CD14-positive monocyte (primary cell): Measurements from ENCODE around the gene CRHR2. TPM values are rescaled to one million over a fixed set of nuclear protein-coding genes. Genes with fewer than 3 reads are reported as not detected.

Experiments used
- DNase-seq, 3 donors: peaks; one replicate each; pipeline ENCODE4 v3.0.0-alpha.2; 2011 to 2022
- H2AFZ ChIP-seq: 2 replicates; pipeline ENCODE4 v1.6.0; 2012; ENCODE audit warnings: mild to moderate bottlenecking, low read depth, low read length, inconsistent platforms; ENCODE audit not compliant: insufficient read depth, poor library complexity, severe bottlenecking
- H3K27ac ChIP-seq, 2 donors: 1 replicate in 1 of 2; 2 replicates in 1 of 2; pipeline ENCODE4 v1.5.1; 2012 to 2013; ENCODE audit warnings: low read length in 2 of 2, control low read depth in 1 of 2, inconsistent platforms in 1 of 2, low read depth in 1 of 2, mild to moderate bottlenecking in 1 of 2
- H3K27me3 ChIP-seq, 2 donors: one replicate each; pipeline versions ENCODE4 v1.6.0 to v1.6.1; 2011 to 2013; ENCODE audit warnings: low read length in 2 of 2; ENCODE audit not compliant: control insufficient read depth in 2 of 2, insufficient read depth in 2 of 2
- H3K36me3 ChIP-seq, 2 donors: replicated peaks in 1 of 2; 1 replicate in 1 of 2; 2 replicates in 1 of 2; pipeline versions ENCODE4 v1.5.1 to v1.6.1; 2012 to 2013; ENCODE audit warnings: low read length in 2 of 2, control low read depth in 1 of 2, inconsistent platforms in 1 of 2, mild to moderate bottlenecking in 1 of 2; ENCODE audit not compliant: insufficient read depth in 2 of 2, control insufficient read depth in 1 of 2
- H3K4me1 ChIP-seq, 2 donors: 1 replicate in 1 of 2; 2 replicates in 1 of 2; pipeline versions ENCODE4 v1.5.1 to v1.6.1; 2012 to 2013; ENCODE audit warnings: low read length in 2 of 2, control low read depth in 1 of 2, inconsistent platforms in 1 of 2, mild to moderate bottlenecking in 1 of 2, moderate library complexity in 1 of 2; ENCODE audit not compliant: insufficient read depth in 2 of 2, control insufficient read depth in 1 of 2
- H3K4me2 ChIP-seq: replicated peaks from 2 replicates; pipeline ENCODE3; 2012; ENCODE audit warnings: low read length, moderate library complexity, mild to moderate bottlenecking; ENCODE audit not compliant: poor library complexity, severe bottlenecking; ENCODE audit errors: extremely low read depth
- H3K4me3 ChIP-seq, 3 experiments: fragments of 200-600 bp in 1 of 3; sonication (generic) in 1 of 3; replicated peaks in 1 of 3; 1 replicate in 2 of 3; 2 replicates in 1 of 3; pipeline ENCODE4 v1.5.1; 2011 to 2013; ENCODE audit warnings: low read length in 3 of 3, mild to moderate bottlenecking in 3 of 3, control low read depth in 2 of 3, low read depth in 2 of 3, inconsistent platforms in 1 of 3, moderate library complexity in 1 of 3
- H3K79me2 ChIP-seq: 2 replicates; pipeline ENCODE4 v1.6.0; 2012; ENCODE audit warnings: mild to moderate bottlenecking, control low read depth, inconsistent platforms, low read length, moderate library complexity; ENCODE audit not compliant: insufficient read depth
- H3K9ac ChIP-seq: 2 replicates; pipeline ENCODE4 v1.6.0; 2017; ENCODE audit warnings: low read length, mild to moderate bottlenecking; ENCODE audit not compliant: insufficient read depth, poor library complexity, severe bottlenecking
- H3K9me3 ChIP-seq, 2 donors: replicated peaks in 1 of 2; 1 replicate in 1 of 2; 2 replicates in 1 of 2; pipeline versions ENCODE4 v1.5.1 to v1.6.1; 2012 to 2013; ENCODE audit warnings: low read length in 2 of 2, control low read depth in 1 of 2; ENCODE audit not compliant: control insufficient read depth in 1 of 2, insufficient read depth in 1 of 2
- H4K20me1 ChIP-seq: 2 replicates; pipeline ENCODE4 v1.6.0; 2012; ENCODE audit warnings: mild to moderate bottlenecking, low read length, control low read depth, moderate library complexity; ENCODE audit not compliant: insufficient read depth
- H3K27ac Mint-ChIP-seq, 7 donors: one replicate each; pipeline ENCODE4 v1.8.0; 2020; ENCODE audit warnings: mild to moderate bottlenecking in 7 of 7, mixed read lengths in 7 of 7, moderate library complexity in 6 of 7, inconsistent platforms in 2 of 7
- H3K27me3 Mint-ChIP-seq, 3 donors: one replicate each; pipeline ENCODE4 v1.8.0; 2021 to 2022; ENCODE audit warnings: low read depth in 3 of 3, mild to moderate bottlenecking in 3 of 3, mixed read lengths in 3 of 3, moderate library complexity in 3 of 3, inconsistent platforms in 1 of 3
- H3K36me3 Mint-ChIP-seq, 2 donors: one replicate each; pipeline ENCODE4 v1.8.0; 2020; ENCODE audit warnings: mixed read lengths in 2 of 2, inconsistent platforms in 1 of 2, mild to moderate bottlenecking in 1 of 2
- H3K4me1 Mint-ChIP-seq: one replicate; pipeline ENCODE4 v1.8.0; 2020; ENCODE audit warnings: mild to moderate bottlenecking, mixed read lengths
- H3K4me3 Mint-ChIP-seq, 2 donors: one replicate each; pipeline ENCODE4 v1.8.0; 2020; ENCODE audit warnings: mild to moderate bottlenecking in 2 of 2, mixed read lengths in 2 of 2, moderate library complexity in 1 of 2
- H3K9me3 Mint-ChIP-seq, 7 donors: one replicate each; pipeline ENCODE4 v1.8.0; 2020 to 2022; ENCODE audit warnings: mixed read lengths in 7 of 7, mild to moderate bottlenecking in 6 of 7, moderate library complexity in 6 of 7, inconsistent platforms in 2 of 7
- CTCF ChIP-seq: fragments of 200-600 bp; IDR thresholded peaks from one replicate; pipeline ENCODE4 v1.8.0; 2022; ENCODE audit warnings: antibody characterized with exemption, mild to moderate bottlenecking
- WGBS: methylation state at CpG from one replicate; pipeline ENCODE4 v1.1.5; 2013; ENCODE audit warnings: missing lambda C conversion rate; ENCODE audit not compliant: insufficient coverage; 5-methylcytosine and 5-hydroxymethylcytosine counted together
- intact Hi-C, 2 donors: fragments of 100-400 bp; cut with micrococcal nuclease; formaldehyde crosslinking; loops; one replicate each; pipeline versions ENCODE4 v1.15.0 to v1.15.1; 2023
- polyA plus RNA-seq, 3 donors: library from polyadenylated mRNA; depleted of rRNA in 1 of 3; unstranded in 2 of 3; stranded (reverse) in 1 of 3; fragments of 300-500 nt in 2 of 3; fragments of >200 nt in 1 of 3; fragmentation: Illumina TruSeq in 2 of 3; gene quantifications; 1 replicate in 2 of 3; 2 replicates in 1 of 3; pipeline ENCODE4 v1.2.3, GENCODE V29; 2012 to 2021

Gene CRHR2
- polyA plus RNA-seq, 3 donors, result not detected

- WGBS, result 92% methylated on average over 7 of the region's 8 CpGs
- Histone ChIP-seq H3K9me3 (no peaks in the 10 kb centered on the region), H3K79me2 (no peaks in the 10 kb centered on the region), H2AFZ (no peak overlapping the region), H3K27ac (no peak overlapping the region), H3K4me3 (no peak overlapping the region), H3K27me3 (no peaks in the 10 kb centered on the region), H3K4me2 (no peak overlapping the region), H3K9ac (no peak overlapping the region), H3K36me3 (no peaks in the 10 kb centered on the region), H4K20me1 (no peaks in the 10 kb centered on the region), H3K4me1 (no peaks in the 10 kb centered on the region)
- intact Hi-C loops, result no loop called here
- Mint-ChIP-seq H3K9me3 (peaks cover 0 to 2% (median 0%) of the 10 kb centered on the region in 7 donors), H3K27me3 (peaks cover 2 to 12% (median 6%) of the 10 kb centered on the region in 3 donors), H3K4me1 (no peaks in the 10 kb centered on the region), H3K36me3 (no peaks in the 10 kb centered on the region), H3K4me3 (no peak overlapping the region), H3K27ac (no peak overlapping the region)
- DNase-seq, result no peak
- TF ChIP-seq CTCF, result no peak
These were observed 17.2 kb downstream of the CRHR2 start for GRCh38 chr7:30665043-30665442.

- peaks cover 2 to 9% (median 3%) of the 10 kb centered on the region in 3 donors for H3K27me3 Mint-ChIP-seq
- no peaks in the 10 kb centered on the region for H3K79me2 ChIP-seq
- no peak overlapping the region for H3K4me2 ChIP-seq
- no peaks in the 10 kb centered on the region for H3K4me1 ChIP-seq
- H3K36me3 Mint-ChIP-seq, result no peaks in the 10 kb centered on the region
- H3K27ac Mint-ChIP-seq, result no peak overlapping the region
- no peak overlapping the region for H3K4me3 ChIP-seq
- no peaks in the 10 kb centered on the region for H3K36me3 ChIP-seq
- H3K27ac ChIP-seq, result no peak overlapping the region
- WGBS, result 85% methylated on average over 2 of the region's 2 CpGs
- H2AFZ ChIP-seq, result no peak overlapping the region
- no peak for DNase-seq
- no peaks in the 10 kb centered on the region for H4K20me1 ChIP-seq
- H3K4me3 Mint-ChIP-seq, result no peak overlapping the region
- TF ChIP-seq CTCF, result no peak
- H3K9ac ChIP-seq, result no peak overlapping the region
- no peaks in the 10 kb centered on the region for H3K4me1 Mint-ChIP-seq
- H3K9me3 Mint-ChIP-seq, result peaks cover 0 to 3% (median 0%) of the 10 kb centered on the region in 7 donors
- H3K9me3 ChIP-seq, result no peaks in the 10 kb centered on the region
- no peaks in the 10 kb centered on the region for H3K27me3 ChIP-seq
- intact Hi-C loops, result no loop called here
These were observed 17.9 kb downstream of the CRHR2 start for GRCh38 chr7:30664184-30664885.
